Activated T-cell treated with anti-CD3 and anti-CD28 coated beads, Interleukin-2, amount 50 U/mL, for 1 hour (primary cell): Measurements from ENCODE around the gene EMD.

Source experiments
- DNase-seq: peaks from one replicate; pipeline ENCODE4 v3.0.0-alpha.2; 2020

Gene EMD

DNA sequence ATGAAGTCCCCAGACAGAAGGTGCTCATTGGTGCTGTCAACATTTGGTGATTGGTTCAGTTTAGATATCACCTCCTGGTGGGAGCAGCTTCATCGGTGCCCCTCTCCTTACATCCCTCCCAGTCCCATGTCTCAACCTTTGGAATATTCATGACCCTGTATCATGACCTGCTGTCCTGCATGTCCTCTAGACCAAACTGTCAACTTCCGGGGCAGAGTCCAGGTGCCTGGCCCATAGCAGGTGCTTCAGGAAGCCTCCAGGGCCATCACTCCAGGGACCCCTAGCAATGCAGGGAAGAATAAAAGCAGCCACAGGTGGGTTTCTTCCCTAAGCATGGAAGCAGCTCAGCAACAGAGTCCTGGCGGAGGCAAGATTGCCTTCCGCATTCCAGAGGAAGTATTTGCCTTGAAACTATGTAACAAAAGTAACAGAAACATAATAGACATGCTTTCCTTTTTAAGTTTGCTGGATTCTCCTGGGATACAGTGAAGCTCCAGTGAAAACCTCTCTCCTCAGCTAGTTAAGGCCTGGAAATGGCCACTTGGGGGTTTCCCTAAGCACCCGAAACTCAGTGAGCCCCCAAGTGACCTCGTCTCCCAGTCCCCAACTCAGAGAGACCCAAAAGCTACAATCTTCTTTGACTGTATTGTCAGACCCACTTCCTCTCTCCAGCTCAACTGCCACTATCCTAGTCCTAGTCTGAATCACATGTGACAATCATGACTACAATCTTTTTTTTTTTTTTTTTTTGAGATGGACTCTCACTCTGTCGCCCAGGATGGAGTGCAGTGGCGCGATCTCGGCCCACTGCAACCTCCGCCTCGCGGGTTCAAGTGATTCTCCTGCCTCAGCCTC lies 48.0 kb downstream of the EMD start:
- no peak for DNase-seq

GRCh38 chrX:154428176-154429171 lies 49.4 kb downstream of the EMD start, which contains the start of gene ATP6AP1:
Gene ATP6AP1 (plus strand): TSS chrX:154428677. CDS start chrX:154428693, 16 bp downstream.
- peak; percentile 84 for DNase-seq

- DNase-seq: no peak
Measured at GRCh38 chrX:154429711-154430110, 50.6 kb downstream of the EMD start.

DNA sequence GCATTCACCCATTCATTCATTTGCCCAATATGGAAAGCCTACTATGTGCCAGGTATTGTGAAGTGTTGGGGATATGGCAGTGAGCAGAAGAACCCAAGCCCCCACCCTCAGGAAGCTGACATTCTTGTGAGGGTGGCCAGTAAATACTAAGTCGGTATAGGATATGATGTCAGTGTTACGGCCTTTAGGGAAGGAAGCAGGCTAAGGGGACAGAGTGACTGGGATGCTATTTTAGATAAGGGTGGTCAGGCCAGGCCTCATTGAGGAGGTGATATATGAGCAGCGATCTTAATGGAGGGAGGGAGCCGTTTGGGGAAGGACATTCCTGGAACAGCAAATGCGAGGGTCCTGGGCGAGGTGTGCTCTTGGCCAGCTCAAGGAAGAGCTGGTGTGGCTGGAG lies 51.4 kb downstream of the EMD start:
- no peak for DNase-seq

DNA sequence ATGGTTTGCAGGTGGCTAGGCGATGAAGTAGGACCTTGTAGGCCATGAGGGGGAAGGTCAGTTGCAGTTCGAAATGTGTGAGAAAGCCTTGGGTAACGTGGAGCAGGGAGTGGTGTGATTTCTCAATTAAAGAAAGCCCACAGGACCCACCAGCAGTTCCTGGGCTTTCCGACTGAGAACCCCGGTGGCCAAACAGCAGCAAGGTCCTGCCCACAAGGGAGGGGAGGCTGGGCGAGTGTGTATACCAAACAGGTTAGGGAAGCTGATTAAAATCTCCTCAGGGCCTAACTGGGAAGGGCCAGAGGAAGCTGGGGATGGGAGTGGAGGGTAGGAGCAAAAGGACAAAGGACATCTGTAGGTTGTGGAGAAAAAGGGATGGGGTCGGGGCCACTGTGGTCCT lies 51.8 kb downstream of the EMD start:
- no peak for DNase-seq
